Measurements from ENCODE around the gene KIF24. TPM values are rescaled to one million over a fixed set of nuclear protein-coding genes. Genes with fewer than 3 reads are reported as not detected.

KIF24 gene, protein sequence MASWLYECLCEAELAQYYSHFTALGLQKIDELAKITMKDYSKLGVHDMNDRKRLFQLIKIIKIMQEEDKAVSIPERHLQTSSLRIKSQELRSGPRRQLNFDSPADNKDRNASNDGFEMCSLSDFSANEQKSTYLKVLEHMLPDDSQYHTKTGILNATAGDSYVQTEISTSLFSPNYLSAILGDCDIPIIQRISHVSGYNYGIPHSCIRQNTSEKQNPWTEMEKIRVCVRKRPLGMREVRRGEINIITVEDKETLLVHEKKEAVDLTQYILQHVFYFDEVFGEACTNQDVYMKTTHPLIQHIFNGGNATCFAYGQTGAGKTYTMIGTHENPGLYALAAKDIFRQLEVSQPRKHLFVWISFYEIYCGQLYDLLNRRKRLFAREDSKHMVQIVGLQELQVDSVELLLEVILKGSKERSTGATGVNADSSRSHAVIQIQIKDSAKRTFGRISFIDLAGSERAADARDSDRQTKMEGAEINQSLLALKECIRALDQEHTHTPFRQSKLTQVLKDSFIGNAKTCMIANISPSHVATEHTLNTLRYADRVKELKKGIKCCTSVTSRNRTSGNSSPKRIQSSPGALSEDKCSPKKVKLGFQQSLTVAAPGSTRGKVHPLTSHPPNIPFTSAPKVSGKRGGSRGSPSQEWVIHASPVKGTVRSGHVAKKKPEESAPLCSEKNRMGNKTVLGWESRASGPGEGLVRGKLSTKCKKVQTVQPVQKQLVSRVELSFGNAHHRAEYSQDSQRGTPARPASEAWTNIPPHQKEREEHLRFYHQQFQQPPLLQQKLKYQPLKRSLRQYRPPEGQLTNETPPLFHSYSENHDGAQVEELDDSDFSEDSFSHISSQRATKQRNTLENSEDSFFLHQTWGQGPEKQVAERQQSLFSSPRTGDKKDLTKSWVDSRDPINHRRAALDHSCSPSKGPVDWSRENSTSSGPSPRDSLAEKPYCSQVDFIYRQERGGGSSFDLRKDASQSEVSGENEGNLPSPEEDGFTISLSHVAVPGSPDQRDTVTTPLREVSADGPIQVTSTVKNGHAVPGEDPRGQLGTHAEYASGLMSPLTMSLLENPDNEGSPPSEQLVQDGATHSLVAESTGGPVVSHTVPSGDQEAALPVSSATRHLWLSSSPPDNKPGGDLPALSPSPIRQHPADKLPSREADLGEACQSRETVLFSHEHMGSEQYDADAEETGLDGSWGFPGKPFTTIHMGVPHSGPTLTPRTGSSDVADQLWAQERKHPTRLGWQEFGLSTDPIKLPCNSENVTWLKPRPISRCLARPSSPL (N-terminal part only)
- 10.3 TPM for total RNA-seq
- polyA plus RNA-seq (ENCODE audit: insufficient read depth in 1 of 8, insufficient read length in 8 of 8, low replicate concordance in 1 of 8), result 10 to 100 TPM in 7 of 8 donors, 1 to 10 TPM in 1; 6.8 to 26.3 (median 19.8) TPM
- long read RNA-seq, donor 1, result 0 reads
- long read RNA-seq, donor 2, result 0 reads
- long read RNA-seq, donor 3, result 0 reads
- long read RNA-seq, donor 4, result 0 reads
- long read RNA-seq, donor 5, partial matches to known transcripts, result 17 of 17 reads
- long read RNA-seq, donor 5, other reads (novel, unspliced or antisense), result 0 of 17 reads
- long read RNA-seq, donor 6, partial matches to known transcripts, result 5 of 5 reads
- long read RNA-seq, donor 6, other reads (novel, unspliced or antisense), result 0 of 5 reads
- long read RNA-seq, donor 7, result 0 reads
- long read RNA-seq, donor 8, result 0 reads
- long read RNA-seq, donor 9, full-length matches to known transcripts, result 1 of 1 reads
- long read RNA-seq, donor 9, partial matches to known transcripts, result 0 of 1 reads
- long read RNA-seq, donor 9, other reads (novel, unspliced or antisense), result 0 of 1 reads
- long read RNA-seq, donor 10, result 0 reads
- long read RNA-seq, donor 11, partial matches to known transcripts, result 0 of 6 reads
- long read RNA-seq, donor 11, other reads (novel, unspliced or antisense), result 6 of 6 reads

DNA sequence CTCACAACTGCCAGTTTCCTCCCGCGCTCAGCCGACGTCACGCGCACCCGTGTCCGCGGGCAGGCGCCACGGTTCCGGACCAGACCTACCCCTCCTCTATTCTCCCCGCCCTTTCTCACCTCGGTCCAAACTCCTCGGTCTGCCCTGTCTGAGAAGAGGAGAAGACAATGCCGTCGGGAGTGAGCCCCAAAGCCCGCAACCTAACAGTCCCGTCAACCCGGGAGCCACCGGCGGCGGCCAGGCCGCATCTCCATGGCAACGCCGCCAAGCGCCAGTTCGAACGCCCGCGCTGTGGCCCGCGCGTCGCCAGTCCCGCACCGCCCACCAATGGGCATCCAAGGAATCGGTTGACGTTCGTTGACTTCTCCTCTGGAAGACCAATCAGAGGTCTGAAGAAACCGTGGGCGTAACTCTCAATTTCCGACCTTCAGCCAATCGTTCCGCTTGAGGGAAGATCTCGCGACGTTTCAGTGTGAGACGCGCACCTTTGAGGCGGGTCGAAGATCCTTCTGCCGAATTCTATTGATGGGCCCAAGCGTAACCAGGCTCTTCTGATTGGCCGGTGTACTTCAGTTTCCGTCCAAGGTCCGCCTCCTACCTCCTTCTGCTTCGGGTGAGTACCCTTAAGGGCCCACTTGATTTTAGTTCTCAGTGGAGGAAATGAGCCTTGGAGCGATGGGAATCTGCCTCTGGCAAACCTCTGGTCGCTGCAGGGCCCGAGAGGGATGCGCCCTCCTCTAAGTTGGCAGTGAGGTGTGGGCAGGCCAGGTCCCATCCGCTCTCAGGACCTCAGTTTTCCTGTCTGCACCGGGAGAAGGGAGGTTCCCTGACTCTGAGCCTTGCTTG lies at the start of gene KIF24, which contains the start of gene NUDT2:
KIF24 (minus strand) TSS at position 282 of the 846 bp plus-strand sequence. CDS start 17,922 bp downstream, outside the sequence.
NUDT2 (plus strand) TSS at position 583 of the 846 bp plus-strand sequence. CDS start 9,471 bp downstream, outside the sequence.
- peak within 1 kb of the TSS; percentile 83 for H3K4me3 ChIP-seq (ENCODE audit: low read length)
- under 1% methylated on average over 61 of the region's 64 CpGs for WGBS (ENCODE audit: insufficient coverage)
- no peaks in the 10 kb centered on the region for H3K9me3 ChIP-seq (replicated peaks; ENCODE audit: control insufficient read depth, low read depth, low read length)
- H3K27ac ChIP-seq (ENCODE audit: low read length), result peak within 1 kb of the TSS; percentile 96
- DNase-seq, result peak; percentile 100
- H3K36me3 ChIP-seq (ENCODE audit: control insufficient read depth, insufficient read depth, low read length), result no peaks in the 10 kb centered on the region
- no peaks in the 10 kb centered on the region for H3K27me3 ChIP-seq (ENCODE audit: control insufficient read depth, insufficient read depth, low read length)
- H3K4me1 ChIP-seq (ENCODE audit: control insufficient read depth, insufficient read depth, low read length), result peaks cover 11% of the 10 kb centered on the region

DNA sequence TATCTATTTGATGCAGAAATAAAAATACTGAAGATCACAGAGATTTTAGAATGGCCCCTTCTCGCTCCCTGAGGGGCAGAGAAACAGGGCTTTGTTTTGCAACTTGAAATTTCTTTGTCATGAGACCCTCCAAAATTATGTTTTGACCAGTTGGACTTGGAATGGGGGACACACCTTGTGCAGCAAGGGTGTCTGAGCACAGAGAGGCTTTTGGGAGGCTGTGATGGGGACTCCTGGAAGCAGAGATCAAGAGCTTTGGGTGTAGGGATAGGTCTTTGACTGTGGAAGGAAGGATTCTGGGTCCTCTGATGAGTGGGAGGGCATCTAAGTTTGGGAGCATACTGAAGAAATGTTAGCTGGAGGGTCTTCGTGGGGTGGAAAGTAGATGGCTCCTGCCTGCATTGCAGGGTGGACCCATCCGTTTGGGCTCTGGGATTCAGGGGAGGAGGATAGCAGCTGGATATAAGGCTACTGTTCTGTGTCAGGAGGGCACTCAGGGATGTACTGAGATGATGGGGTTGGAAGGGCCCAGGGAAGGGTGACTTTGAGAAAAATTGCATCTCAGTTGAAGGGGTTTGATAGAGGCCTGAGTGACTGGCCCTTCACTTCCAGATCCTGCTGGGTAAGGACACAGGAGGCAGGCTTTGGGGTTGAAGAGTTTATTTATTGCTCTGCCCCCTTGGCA lies 49.5 kb upstream of the KIF24 start:
- H3K27me3 ChIP-seq (ENCODE audit: control insufficient read depth, insufficient read depth, low read length), result peaks cover 44% of the 10 kb centered on the region
- no peaks in the 10 kb centered on the region for H3K9me3 ChIP-seq (replicated peaks; ENCODE audit: control insufficient read depth, low read depth, low read length)
- no peak for DNase-seq
- 86% methylated on average over 3 of the region's 3 CpGs for WGBS (ENCODE audit: insufficient coverage)
- no peak overlapping the region for H3K4me3 ChIP-seq (ENCODE audit: low read length)
- H3K27ac ChIP-seq (ENCODE audit: low read length), result no peak overlapping the region
- H3K36me3 ChIP-seq (ENCODE audit: control insufficient read depth, insufficient read depth, low read length), result no peaks in the 10 kb centered on the region
- H3K4me1 ChIP-seq (ENCODE audit: control insufficient read depth, insufficient read depth, low read length), result peaks cover 44% of the 10 kb centered on the region

DNA sequence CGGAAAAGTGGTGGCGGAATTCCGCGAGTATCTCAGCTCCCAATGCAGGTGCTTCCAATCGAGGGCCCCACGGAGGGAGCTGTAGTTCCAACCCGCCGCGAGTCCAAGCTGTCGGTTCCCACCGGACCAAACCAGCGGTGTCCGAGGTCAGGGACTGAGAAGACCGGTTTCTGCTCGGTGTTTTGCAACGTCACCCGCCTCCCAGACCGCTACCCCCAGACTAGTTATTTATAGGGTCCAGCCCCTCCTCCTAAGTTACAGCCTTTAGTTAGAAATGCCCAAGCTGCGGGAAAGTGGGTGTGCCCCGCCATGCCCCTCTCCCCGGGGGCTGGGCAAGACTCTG lies 48.3 kb upstream of the KIF24 start:
- H3K9me3 ChIP-seq (replicated peaks; ENCODE audit: control insufficient read depth, low read depth, low read length), result peaks cover under 1% of the 10 kb centered on the region
- 2% methylated on average over 14 of the region's 21 CpGs for WGBS (ENCODE audit: insufficient coverage)
- peaks cover 2% of the 10 kb centered on the region for H3K36me3 ChIP-seq (ENCODE audit: control insufficient read depth, insufficient read depth, low read length)
- H3K4me3 ChIP-seq (ENCODE audit: low read length), result peak overlapping the region; percentile 79
- H3K27ac ChIP-seq (ENCODE audit: low read length), result peak overlapping the region; percentile 62
- peaks cover 45% of the 10 kb centered on the region for H3K4me1 ChIP-seq (ENCODE audit: control insufficient read depth, insufficient read depth, low read length)
- peaks cover 51% of the 10 kb centered on the region for H3K27me3 ChIP-seq (ENCODE audit: control insufficient read depth, insufficient read depth, low read length)
- DNase-seq, result peak; percentile 37

DNA sequence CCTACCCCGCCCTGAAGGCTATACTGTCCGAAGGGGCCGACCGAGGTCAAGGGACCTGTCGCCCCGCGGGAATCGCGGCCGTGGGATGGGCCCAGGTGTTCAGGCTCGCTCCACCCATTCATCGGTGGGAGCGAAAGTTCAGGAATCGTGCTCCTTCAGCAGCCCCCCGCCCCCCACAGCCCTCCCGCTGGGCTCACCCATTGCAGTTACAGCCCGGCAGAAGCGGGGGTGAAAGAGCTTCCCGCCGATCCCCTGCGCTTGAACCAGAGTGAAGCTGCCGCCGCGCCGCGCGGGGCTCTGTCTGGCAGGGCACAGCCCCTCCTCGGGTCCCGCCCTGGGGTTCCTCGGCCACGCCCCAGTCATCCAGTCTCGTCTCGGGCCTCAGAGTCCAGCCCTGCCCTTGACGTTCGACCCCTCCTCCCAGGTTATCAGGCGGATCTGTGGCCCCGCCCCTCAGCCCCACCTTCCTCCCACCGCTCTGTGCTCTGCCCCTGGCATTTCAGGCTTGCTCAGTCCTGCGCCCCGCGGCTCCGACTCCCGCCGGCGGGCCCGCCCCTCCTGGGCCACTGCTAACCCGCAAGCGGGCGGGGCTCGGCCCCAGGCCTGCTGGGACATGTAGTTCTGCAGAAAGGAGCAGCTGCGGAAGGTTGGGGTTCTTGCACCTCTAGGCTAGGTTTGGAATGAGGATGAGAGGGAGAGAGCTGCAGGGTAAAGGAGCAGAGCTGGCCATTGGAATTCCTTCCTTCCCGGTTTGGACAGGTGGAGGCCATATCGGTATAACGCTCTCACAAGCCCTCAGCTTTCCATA lies 47.7 kb upstream of the KIF24 start, which contains the start of gene MYORG:
MYORG (minus strand) TSS at position 303 of the 808 bp plus-strand sequence. CDS start 3,955 bp downstream, outside the sequence.
- Histone ChIP-seq H3K36me3 (ENCODE audit: control insufficient read depth, insufficient read depth, low read length) (peaks cover 8% of the 10 kb centered on the region), H3K27ac (ENCODE audit: low read length) (peak within 1 kb of the TSS; percentile 84), H3K4me3 (ENCODE audit: low read length) (peak within 1 kb of the TSS; percentile 79), H3K27me3 (ENCODE audit: control insufficient read depth, insufficient read depth, low read length) (peaks cover 53% of the 10 kb centered on the region), H3K9me3 (replicated peaks; ENCODE audit: control insufficient read depth, low read depth, low read length) (peaks cover 2% of the 10 kb centered on the region), H3K4me1 (ENCODE audit: control insufficient read depth, insufficient read depth, low read length) (peaks cover 47% of the 10 kb centered on the region)
- DNase-seq, result peak; percentile 92
- WGBS (ENCODE audit: insufficient coverage), result under 1% methylated on average over 39 of the region's 54 CpGs

DNA sequence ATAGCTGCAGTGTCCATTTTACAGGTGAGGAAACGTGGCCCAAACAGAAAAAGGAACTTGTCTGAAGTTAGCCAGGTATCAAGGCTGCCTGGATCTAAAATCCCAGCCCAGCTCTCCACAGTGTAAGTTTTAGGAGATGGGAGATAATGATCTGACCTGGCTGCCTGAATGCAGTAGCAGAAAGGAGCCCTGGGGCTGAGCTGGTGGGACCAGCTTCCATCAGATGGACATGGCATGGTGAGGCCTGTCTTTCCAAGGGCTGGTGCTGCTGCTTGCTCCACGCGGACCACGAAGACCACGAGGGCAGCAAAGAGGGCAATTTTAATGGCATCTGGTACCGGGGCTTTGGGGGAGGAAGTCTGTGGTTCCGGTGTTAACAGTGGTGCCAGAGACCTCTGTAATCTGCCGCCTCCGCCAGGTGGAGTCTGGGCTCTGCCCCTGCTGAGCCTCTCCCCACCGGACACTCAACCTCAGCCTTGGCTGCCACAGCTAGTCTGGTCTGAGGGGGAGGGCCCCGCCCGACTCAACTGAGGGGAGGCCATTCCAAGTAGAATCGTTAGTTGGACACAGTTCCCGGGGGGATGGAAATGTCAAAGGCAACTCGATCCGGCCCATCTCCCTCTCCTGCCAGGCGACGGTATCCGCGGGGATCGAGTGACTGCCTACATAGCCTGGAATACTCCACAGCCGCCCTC lies 47.0 kb upstream of the KIF24 start:
- peaks cover 2% of the 10 kb centered on the region for H3K9me3 ChIP-seq (replicated peaks; ENCODE audit: control insufficient read depth, low read depth, low read length)
- peak overlapping the region; percentile 84 for H3K27ac ChIP-seq (ENCODE audit: low read length)
- peaks cover 53% of the 10 kb centered on the region for H3K27me3 ChIP-seq (ENCODE audit: control insufficient read depth, insufficient read depth, low read length)
- peak; percentile 67 for DNase-seq
- peaks cover 49% of the 10 kb centered on the region for H3K4me1 ChIP-seq (ENCODE audit: control insufficient read depth, insufficient read depth, low read length)
- peaks cover 15% of the 10 kb centered on the region for H3K36me3 ChIP-seq (ENCODE audit: control insufficient read depth, insufficient read depth, low read length)
- 6% methylated on average over 14 of the region's 22 CpGs for WGBS (ENCODE audit: insufficient coverage)
- peak overlapping the region; percentile 79 for H3K4me3 ChIP-seq (ENCODE audit: low read length)

DNA sequence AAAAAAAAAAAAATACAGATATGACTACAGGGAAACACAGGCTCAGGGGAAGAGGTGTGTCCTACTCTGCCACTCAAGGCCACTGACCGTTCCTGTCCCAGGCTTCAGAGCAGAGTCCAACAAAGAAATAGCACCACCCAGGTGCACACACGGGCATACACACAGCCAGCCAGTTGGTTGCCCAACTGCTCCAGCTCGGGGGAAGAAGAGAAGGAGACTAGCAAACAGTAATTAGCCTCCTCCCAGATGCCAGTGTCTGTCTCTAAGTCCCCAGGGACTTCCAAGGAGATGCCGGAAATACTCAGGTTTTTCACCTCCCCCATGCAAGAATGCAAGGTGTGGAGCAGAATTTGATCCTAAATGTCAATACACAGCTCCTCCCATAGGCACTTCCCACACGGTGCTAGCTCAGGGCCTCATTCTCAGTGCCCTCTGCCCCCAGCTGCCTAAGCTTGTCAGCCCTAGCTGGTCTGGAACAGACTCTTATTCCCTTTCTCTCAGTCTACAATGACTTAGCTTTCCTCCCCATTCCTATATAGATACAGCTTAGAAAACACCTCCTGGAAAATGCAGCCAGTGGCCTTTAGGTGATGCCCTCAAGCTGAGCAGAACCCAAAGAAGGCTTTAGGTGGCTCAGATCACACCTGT lies 46.0 kb upstream of the KIF24 start:
- H3K36me3 ChIP-seq (ENCODE audit: control insufficient read depth, insufficient read depth, low read length), result peaks cover 15% of the 10 kb centered on the region
- peaks cover 52% of the 10 kb centered on the region for H3K27me3 ChIP-seq (ENCODE audit: control insufficient read depth, insufficient read depth, low read length)
- peaks cover 50% of the 10 kb centered on the region for H3K4me1 ChIP-seq (ENCODE audit: control insufficient read depth, insufficient read depth, low read length)
- no peak overlapping the region for H3K27ac ChIP-seq (ENCODE audit: low read length)
- DNase-seq, result no peak
- H3K4me3 ChIP-seq (ENCODE audit: low read length), result no peak overlapping the region
- peaks cover 2% of the 10 kb centered on the region for H3K9me3 ChIP-seq (replicated peaks; ENCODE audit: control insufficient read depth, low read depth, low read length)
- 14% methylated on average over 1 of the region's 5 CpGs for WGBS (ENCODE audit: insufficient coverage)

DNA sequence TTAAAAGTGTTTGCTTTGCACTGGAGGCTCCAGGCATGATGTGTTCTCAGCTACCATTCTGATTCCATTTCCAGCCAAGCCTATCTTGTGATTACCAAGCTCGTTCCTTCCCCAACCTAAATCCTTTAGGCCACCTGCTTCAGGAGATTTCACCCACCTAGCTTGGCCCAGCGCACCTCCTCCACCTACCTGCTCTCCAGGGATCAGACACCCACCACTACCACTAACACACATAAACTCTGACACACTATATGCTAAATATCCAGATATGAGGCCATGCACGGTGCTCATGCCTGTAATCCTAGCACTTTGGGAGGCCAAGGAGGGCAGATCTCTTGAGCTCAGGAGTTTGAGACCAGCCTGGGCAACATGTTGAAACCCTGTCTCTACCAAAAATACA lies 45.3 kb upstream of the KIF24 start:
- Histone ChIP-seq H3K27ac (ENCODE audit: low read length) (no peak overlapping the region), H3K4me3 (ENCODE audit: low read length) (no peak overlapping the region), H3K4me1 (ENCODE audit: control insufficient read depth, insufficient read depth, low read length) (peaks cover 50% of the 10 kb centered on the region), H3K27me3 (ENCODE audit: control insufficient read depth, insufficient read depth, low read length) (peaks cover 46% of the 10 kb centered on the region), H3K9me3 (replicated peaks; ENCODE audit: control insufficient read depth, low read depth, low read length) (peaks cover 2% of the 10 kb centered on the region), H3K36me3 (ENCODE audit: control insufficient read depth, insufficient read depth, low read length) (peaks cover 15% of the 10 kb centered on the region)
- 89% methylated on average over 2 of the region's 3 CpGs for WGBS (ENCODE audit: insufficient coverage)
- no peak for DNase-seq
